Measurements from ENCODE around the gene APH1B. TPM values are rescaled to one million over a fixed set of nuclear protein-coding genes. Genes with fewer than 3 reads are reported as not detected.

APH1B gene
- total RNA-seq, 1 donor from 2014 or later = 17.0 TPM

GRCh38 chr15:63306492-63307073 is 29.2 kb downstream of the APH1B start:
- intact Hi-C loops (cut with DNase I) = no loop called here
- Histone ChIP-seq H3K4me1 (no peaks in the 10 kb centered on the region), H3K36me3 (peaks cover 23 to 51% of the 10 kb centered on the region in 2 donors), H3K4me3 (no peak overlapping the region), H3K27ac (no peak overlapping the region), H3K9me3 (no peaks in the 10 kb centered on the region), H3K27me3 (no peaks in the 10 kb centered on the region)
- DNase-seq (ENCODE audit: low spot score in 2 of 2) = no peak
- no peak for TF ChIP-seq CTCF (IDR thresholded peaks at IDR 0.05)

GRCh38 chr15:63308491-63308890 is 31.1 kb downstream of the APH1B start:
- H3K27ac ChIP-seq = no peak overlapping the region
- intact Hi-C loops (cut with DNase I) = no loop called here

GRCh38 chr15:63308947-63309346 is 31.5 kb downstream of the APH1B start:
- no peak overlapping the region for H3K27ac ChIP-seq
- intact Hi-C loops (cut with DNase I) = no loop called here
- no peak for TF ChIP-seq CTCF (IDR thresholded peaks at IDR 0.05)
- H3K4me1 ChIP-seq = no peaks in the 10 kb centered on the region
- H3K9me3 ChIP-seq = no peaks in the 10 kb centered on the region
- peaks cover 19 to 29% of the 10 kb centered on the region in 2 donors for H3K36me3 ChIP-seq
- no peak for DNase-seq (ENCODE audit: low spot score in 2 of 2)
- no peak overlapping the region for H3K4me3 ChIP-seq
- no peaks in the 10 kb centered on the region for H3K27me3 ChIP-seq

More at GRCh38 chr15:63308491-63308890, 31.1 kb downstream of the APH1B start:
- Histone ChIP-seq H3K4me3 (no peak overlapping the region), H3K27me3 (no peaks in the 10 kb centered on the region), H3K36me3 (peaks cover 20 to 32% of the 10 kb centered on the region in 2 donors), H3K9me3 (no peaks in the 10 kb centered on the region), H3K4me1 (no peaks in the 10 kb centered on the region)
- no peak for TF ChIP-seq CTCF (IDR thresholded peaks at IDR 0.05)
- DNase-seq (ENCODE audit: low spot score in 2 of 2) = no peak

GRCh38 chr15:63310646-63311045 is 33.2 kb downstream of the APH1B start:
- no peak for DNase-seq (ENCODE audit: low spot score in 2 of 2)
- no peak overlapping the region for H3K4me3 ChIP-seq
- H3K9me3 ChIP-seq = no peaks in the 10 kb centered on the region
- H3K27me3 ChIP-seq = no peaks in the 10 kb centered on the region
- no peaks in the 10 kb centered on the region for H3K4me1 ChIP-seq
- no peak for TF ChIP-seq CTCF (IDR thresholded peaks at IDR 0.05)
- no peak overlapping the region for H3K27ac ChIP-seq
- H3K36me3 ChIP-seq = peaks cover 9 to 18% of the 10 kb centered on the region in 2 donors
- intact Hi-C loops (cut with DNase I) = no loop called here

- no peak for DNase-seq (ENCODE audit: low spot score in 2 of 2)
- Histone ChIP-seq H3K4me3 (no peak overlapping the region), H3K27ac (no peak overlapping the region), H3K4me1 (no peaks in the 10 kb centered on the region), H3K36me3 (peaks cover 0 to 4% of the 10 kb centered on the region in 2 donors), H3K9me3 (no peaks in the 10 kb centered on the region), H3K27me3 (no peaks in the 10 kb centered on the region)
- no peak for TF ChIP-seq CTCF (IDR thresholded peaks at IDR 0.05)
- intact Hi-C loops (cut with DNase I) = no loop called here
Measured at GRCh38 chr15:63312286-63312685, 34.9 kb downstream of the APH1B start.

GRCh38 chr15:63313825-63314224 is 36.4 kb downstream of the APH1B start:
- Histone ChIP-seq H3K27me3 (no peaks in the 10 kb centered on the region), H3K4me1 (no peaks in the 10 kb centered on the region), H3K27ac (no peak overlapping the region), H3K36me3 (peaks cover 0 to 4% of the 10 kb centered on the region in 2 donors), H3K9me3 (no peaks in the 10 kb centered on the region), H3K4me3 (no peak overlapping the region)
- TF ChIP-seq CTCF (IDR thresholded peaks at IDR 0.05) = no peak
- DNase-seq (ENCODE audit: low spot score in 2 of 2) = no peak
- intact Hi-C loops (cut with DNase I) = no loop called here
